ENCODE data around the gene EPHA1.

EPHA1 gene

GRCh38 chr7:143408686-143409561, at the start of gene EPHA1:
Gene EPHA1, minus strand, starts transcription at chr7:143408856. Its CDS starts 51 bp downstream, at chr7:143408805.
- DNase-seq: peak; percentile 59

GRCh38 chr7:143458263-143458662, 49.6 kb upstream of the EPHA1 start:
- no peak for DNase-seq

GRCh38 chr7:143456992-143457793, 48.5 kb upstream of the EPHA1 start:
- DNase-seq: no peak

- no peak for DNase-seq
Observed at GRCh38 chr7:143455942-143456341, 47.3 kb upstream of the EPHA1 start.

- no peak for DNase-seq
Observed at GRCh38 chr7:143455491-143455890, 46.8 kb upstream of the EPHA1 start.

- no peak for DNase-seq
Observed at GRCh38 chr7:143454091-143454680, 45.5 kb upstream of the EPHA1 start.

- DNase-seq: no peak
Observed at GRCh38 chr7:143452495-143452894, 43.8 kb upstream of the EPHA1 start.

DNA sequence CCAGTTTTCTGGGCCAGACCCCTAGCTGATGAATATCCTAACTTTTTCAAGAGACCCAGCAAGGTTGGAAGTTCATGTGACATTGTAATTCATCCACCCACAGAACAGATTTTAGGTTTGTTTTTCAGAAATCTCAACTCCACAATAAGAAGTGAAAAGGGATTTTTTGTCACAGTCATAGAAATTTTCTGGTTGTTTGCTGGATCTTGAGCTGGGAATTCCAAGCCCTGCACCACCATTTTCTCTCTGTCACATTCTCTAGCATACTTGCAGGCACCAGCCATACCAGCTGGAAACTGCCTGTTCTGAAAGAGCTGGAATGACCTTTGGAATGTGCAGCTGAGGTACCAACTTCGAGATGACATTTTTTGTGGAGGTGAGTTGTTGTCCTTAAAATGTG, 43.1 kb upstream of the EPHA1 start:
- DNase-seq: no peak

- DNase-seq: no peak
Observed at GRCh38 chr7:143451122-143451521, 42.5 kb upstream of the EPHA1 start.

- DNase-seq: no peak
Observed at GRCh38 chr7:143449793-143450192, 41.1 kb upstream of the EPHA1 start.

- no peak for DNase-seq
Observed at GRCh38 chr7:143448429-143448828, 39.8 kb upstream of the EPHA1 start.

GRCh38 chr7:143447466-143447865, 38.8 kb upstream of the EPHA1 start:
- DNase-seq: no peak

DNA sequence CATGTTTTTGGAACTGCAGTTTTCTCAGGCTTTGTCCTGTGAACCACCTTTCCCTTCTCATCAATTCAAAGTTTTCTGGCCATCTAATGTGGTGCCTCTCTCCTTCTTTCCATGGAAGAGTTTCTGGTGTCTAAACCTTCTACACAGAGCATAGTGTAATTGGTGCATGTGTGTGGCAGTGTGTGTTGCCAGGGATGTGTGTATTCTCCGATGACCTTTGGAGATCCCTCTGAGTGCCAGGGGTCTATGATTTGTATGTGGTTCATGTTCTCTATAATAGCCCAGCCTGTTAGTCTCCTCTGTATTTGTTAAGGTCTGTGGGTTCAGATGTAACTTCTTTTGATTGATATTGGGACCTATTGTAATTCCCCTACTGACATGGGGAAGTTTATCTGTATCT, 36.1 kb upstream of the EPHA1 start:
- DNase-seq: no peak

GRCh38 chr7:143444063-143444782, 35.6 kb upstream of the EPHA1 start:
- no peak for DNase-seq

- no peak for DNase-seq
Observed at GRCh38 chr7:143443153-143443552, 34.5 kb upstream of the EPHA1 start, which contains the start of gene TAS2R60. Gene TAS2R60, plus strand, starts transcription at chr7:143443453. Its CDS starts 0 bp downstream, at chr7:143443453.

- DNase-seq: no peak
Observed at GRCh38 chr7:143439866-143440265, 31.2 kb upstream of the EPHA1 start.

GRCh38 chr7:143437578-143437977, 28.9 kb upstream of the EPHA1 start:
- no peak for DNase-seq

- DNase-seq: no peak
Observed at GRCh38 chr7:143436325-143436946, 27.8 kb upstream of the EPHA1 start.

DNA sequence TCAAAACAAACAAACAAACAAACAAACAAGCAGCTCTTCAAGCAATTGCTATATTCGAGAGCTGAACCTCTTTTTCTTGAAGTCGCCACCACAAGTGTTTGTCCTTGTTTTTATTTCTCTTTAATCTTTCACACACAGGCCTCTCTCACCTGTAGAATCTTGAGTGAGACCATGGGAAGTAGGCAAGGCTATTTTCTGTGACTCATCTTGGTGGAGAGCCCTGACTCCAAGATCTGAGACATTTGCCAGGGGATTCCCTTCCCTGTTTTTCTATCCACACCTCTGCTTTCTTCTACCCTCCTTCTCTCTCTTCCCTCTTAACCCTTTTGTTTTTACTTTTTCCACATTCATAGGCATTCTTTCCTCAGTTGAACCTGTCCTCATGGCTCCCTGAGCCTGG, 26.6 kb upstream of the EPHA1 start:
- no peak for DNase-seq

GRCh38 chr7:143434660-143435059, 26.0 kb upstream of the EPHA1 start:
- no peak for DNase-seq

GRCh38 chr7:143433759-143434158, 25.1 kb upstream of the EPHA1 start:
- DNase-seq: no peak

GRCh38 chr7:143431109-143431508, 22.5 kb upstream of the EPHA1 start:
- DNase-seq: no peak

All from activated CD8-positive, alpha-beta memory T cell treated with anti-CD3 and anti-CD28 coated beads, Interleukin-2, amount 50 U/mL, for 4 hours (primary cell).